Parathyroid adenoma (tissue), 2 donors: Measurements from ENCODE around the gene NOTCH3.

Experiments
- H2AFZ ChIP-seq: fragments of 300-600 bp; sonication (generic); one replicate; pipeline ENCODE4 v1.7.0; 2017; ENCODE audit warnings: antibody characterized with exemption, mild to moderate bottlenecking
- H3K27ac ChIP-seq: fragments of 300-600 bp; sonication (generic); one replicate; pipeline ENCODE4 v1.7.0; 2017
- H3K27me3 ChIP-seq: fragments of 300-600 bp; sonication (generic); one replicate; pipeline ENCODE4 v1.7.0; 2017; ENCODE audit warnings: low read length; ENCODE audit not compliant: control insufficient read depth, insufficient read depth
- H3K36me3 ChIP-seq: fragments of 300-600 bp; sonication (generic); one replicate; pipeline ENCODE4 v1.7.0; 2017; ENCODE audit warnings: low read length; ENCODE audit not compliant: control insufficient read depth, insufficient read depth
- H3K4me1 ChIP-seq: fragments of 300-600 bp; sonication (generic); one replicate; pipeline ENCODE4 v1.7.0; 2017; ENCODE audit warnings: control low read depth
- H3K4me2 ChIP-seq: fragments of 300-600 bp; sonication (generic); one replicate; pipeline ENCODE4 v1.7.0; 2017; ENCODE audit warnings: low read length
- H3K4me3 ChIP-seq: fragments of 300-600 bp; sonication (generic); one replicate; pipeline ENCODE4 v1.7.0; 2017; ENCODE audit warnings: low read depth, low read length
- H3K79me2 ChIP-seq: fragments of 300-600 bp; sonication (generic); one replicate; pipeline ENCODE4 v1.7.0; 2017; ENCODE audit warnings: control low read depth
- H3K9ac ChIP-seq: fragments of 300-600 bp; sonication (generic); one replicate; pipeline ENCODE4 v1.7.0; 2017; ENCODE audit warnings: mild to moderate bottlenecking
- H3K9me3 ChIP-seq: fragments of 300-600 bp; sonication (generic); one replicate; pipeline ENCODE4 v1.7.0; 2017; ENCODE audit warnings: low read length; ENCODE audit not compliant: control insufficient read depth
- CTCF ChIP-seq: fragments of 300-600 bp; sonication (generic); IDR thresholded peaks from one replicate; pipeline ENCODE4 v1.7.0; 2017; ENCODE audit warnings: antibody characterized with exemption, mild to moderate bottlenecking
- donor health status: primary hyperparathyroidism.

NOTCH3 gene

GRCh38 chr19:15196360-15197005 lies 4.3 kb downstream of the NOTCH3 start:
- H3K4me2 ChIP-seq, result peak overlapping the region; percentile 81
- no peaks in the 10 kb centered on the region for H3K36me3 ChIP-seq
- no peak for TF ChIP-seq CTCF
- no peak overlapping the region for H3K9ac ChIP-seq
- no peaks in the 10 kb centered on the region for H3K27me3 ChIP-seq
- H2AFZ ChIP-seq, result peak overlapping the region; percentile 55
- H3K79me2 ChIP-seq, result no peaks in the 10 kb centered on the region
- H3K4me1 ChIP-seq, result peaks cover 7% of the 10 kb centered on the region
- H3K4me3 ChIP-seq, result peak overlapping the region; percentile 44
- H3K9me3 ChIP-seq, result no peaks in the 10 kb centered on the region
- H3K27ac ChIP-seq, result no peak overlapping the region

- no peak overlapping the region for H3K9ac ChIP-seq
- peaks cover 7% of the 10 kb centered on the region for H3K4me1 ChIP-seq
- H3K9me3 ChIP-seq, result no peaks in the 10 kb centered on the region
- peak overlapping the region; percentile 55 for H2AFZ ChIP-seq
- H3K4me2 ChIP-seq, result peak overlapping the region; percentile 81
- peak overlapping the region; percentile 52 for H3K4me3 ChIP-seq
- no peaks in the 10 kb centered on the region for H3K36me3 ChIP-seq
- peak; percentile 23 for TF ChIP-seq CTCF
- H3K79me2 ChIP-seq, result no peaks in the 10 kb centered on the region
- H3K27ac ChIP-seq, result peak overlapping the region; percentile 27
- no peaks in the 10 kb centered on the region for H3K27me3 ChIP-seq
Observed at GRCh38 chr19:15195371-15196334, 5.1 kb downstream of the NOTCH3 start.

- no peak for TF ChIP-seq CTCF
Observed at GRCh38 chr19:15194938-15195337, 5.9 kb downstream of the NOTCH3 start.

GRCh38 chr19:15191982-15192381 lies 8.8 kb downstream of the NOTCH3 start:
- H3K9me3 ChIP-seq, result no peaks in the 10 kb centered on the region
- no peak for TF ChIP-seq CTCF
- H3K27me3 ChIP-seq, result no peaks in the 10 kb centered on the region
- H3K36me3 ChIP-seq, result no peaks in the 10 kb centered on the region
- H3K4me3 ChIP-seq, result no peak overlapping the region
- H3K4me1 ChIP-seq, result peaks cover 6% of the 10 kb centered on the region
- no peak overlapping the region for H2AFZ ChIP-seq
- no peak overlapping the region for H3K27ac ChIP-seq
- no peak overlapping the region for H3K9ac ChIP-seq
- H3K4me2 ChIP-seq, result no peak overlapping the region
- no peaks in the 10 kb centered on the region for H3K79me2 ChIP-seq

More at GRCh38 chr19:15194938-15195337, 5.9 kb downstream of the NOTCH3 start:
- H3K4me2 ChIP-seq, result peak overlapping the region; percentile 2
- H3K36me3 ChIP-seq, result no peaks in the 10 kb centered on the region
- H2AFZ ChIP-seq, result peak overlapping the region; percentile 55
- no peaks in the 10 kb centered on the region for H3K27me3 ChIP-seq
- no peaks in the 10 kb centered on the region for H3K79me2 ChIP-seq
- peaks cover 7% of the 10 kb centered on the region for H3K4me1 ChIP-seq
- H3K27ac ChIP-seq, result no peak overlapping the region
- peak overlapping the region; percentile 37 for H3K4me3 ChIP-seq
- H3K9ac ChIP-seq, result no peak overlapping the region
- no peaks in the 10 kb centered on the region for H3K9me3 ChIP-seq
